ENCODE results near the gene KLF7.

DNA sequence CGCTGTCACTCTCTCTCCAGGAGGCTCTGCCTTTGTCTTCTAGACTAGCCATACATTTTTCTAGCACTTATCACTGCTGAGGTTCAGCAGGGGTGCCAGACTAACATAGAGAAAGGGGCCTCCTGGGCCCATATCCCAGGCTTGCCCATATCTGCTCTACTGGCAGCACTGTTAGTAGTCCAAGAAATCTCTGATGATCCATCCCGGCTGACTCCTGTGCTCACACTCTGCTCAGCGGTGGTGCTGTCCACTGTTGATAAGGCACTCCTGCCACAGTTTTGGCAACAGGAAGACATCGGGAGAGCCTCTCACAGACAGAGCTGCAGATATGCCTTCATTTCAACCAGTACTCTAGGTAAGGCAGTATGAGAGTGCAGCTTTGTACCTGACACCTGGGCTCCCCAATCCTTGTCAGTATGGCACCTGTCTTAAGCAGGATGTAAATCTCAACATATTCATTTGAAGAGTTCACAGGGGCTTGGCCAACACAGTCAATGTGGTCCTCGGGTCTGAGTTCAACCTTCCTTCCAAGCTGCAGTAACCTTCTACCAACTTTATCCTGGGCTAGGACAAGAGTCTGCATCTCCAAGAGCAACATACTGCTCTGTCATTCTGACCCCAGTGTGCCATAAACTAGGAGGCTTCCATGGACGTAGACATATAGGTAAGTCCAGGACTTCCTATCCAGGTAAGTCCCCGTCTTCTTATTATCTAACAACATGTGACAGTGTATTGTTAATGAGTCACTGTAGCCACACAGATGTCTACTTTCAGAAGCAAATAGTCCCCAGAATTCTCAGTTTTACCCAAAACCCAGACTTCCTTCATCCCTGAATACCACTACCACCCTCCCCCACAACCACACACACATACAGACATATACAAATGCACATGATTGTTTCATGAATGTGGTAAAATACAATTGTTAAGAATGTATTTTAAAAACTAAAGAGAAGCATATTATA is 16.2 kb downstream of the KLF7 start:
- TF ChIP-seq YY1 (IDR thresholded peaks at IDR 0.05; ENCODE audit: low read depth) (no peak), TAF1 (IDR thresholded peaks at IDR 0.05; ENCODE audit: low read depth) (no peak), FOXM1 (IDR thresholded peaks at IDR 0.05; ENCODE audit: borderline replicate concordance, low read depth) (no peak), EP300 (IDR thresholded peaks at IDR 0.05; ENCODE audit: borderline replicate concordance) (no peak), RAD21 (IDR thresholded peaks at IDR 0.05; ENCODE audit: low read depth) (no peak), TCF12 (IDR thresholded peaks at IDR 0.05; ENCODE audit: low read depth) (no peak), CEBPB (IDR thresholded peaks at IDR 0.05) (no peak), TEAD4 (IDR thresholded peaks at IDR 0.05) (no peak), EGR1 (IDR thresholded peaks at IDR 0.05) (no peak), CREB1 (IDR thresholded peaks at IDR 0.05; ENCODE audit: low read depth) (no peak), NFIC (IDR thresholded peaks at IDR 0.05) (no peak)
- TF ChIP-seq, protein P1, sequence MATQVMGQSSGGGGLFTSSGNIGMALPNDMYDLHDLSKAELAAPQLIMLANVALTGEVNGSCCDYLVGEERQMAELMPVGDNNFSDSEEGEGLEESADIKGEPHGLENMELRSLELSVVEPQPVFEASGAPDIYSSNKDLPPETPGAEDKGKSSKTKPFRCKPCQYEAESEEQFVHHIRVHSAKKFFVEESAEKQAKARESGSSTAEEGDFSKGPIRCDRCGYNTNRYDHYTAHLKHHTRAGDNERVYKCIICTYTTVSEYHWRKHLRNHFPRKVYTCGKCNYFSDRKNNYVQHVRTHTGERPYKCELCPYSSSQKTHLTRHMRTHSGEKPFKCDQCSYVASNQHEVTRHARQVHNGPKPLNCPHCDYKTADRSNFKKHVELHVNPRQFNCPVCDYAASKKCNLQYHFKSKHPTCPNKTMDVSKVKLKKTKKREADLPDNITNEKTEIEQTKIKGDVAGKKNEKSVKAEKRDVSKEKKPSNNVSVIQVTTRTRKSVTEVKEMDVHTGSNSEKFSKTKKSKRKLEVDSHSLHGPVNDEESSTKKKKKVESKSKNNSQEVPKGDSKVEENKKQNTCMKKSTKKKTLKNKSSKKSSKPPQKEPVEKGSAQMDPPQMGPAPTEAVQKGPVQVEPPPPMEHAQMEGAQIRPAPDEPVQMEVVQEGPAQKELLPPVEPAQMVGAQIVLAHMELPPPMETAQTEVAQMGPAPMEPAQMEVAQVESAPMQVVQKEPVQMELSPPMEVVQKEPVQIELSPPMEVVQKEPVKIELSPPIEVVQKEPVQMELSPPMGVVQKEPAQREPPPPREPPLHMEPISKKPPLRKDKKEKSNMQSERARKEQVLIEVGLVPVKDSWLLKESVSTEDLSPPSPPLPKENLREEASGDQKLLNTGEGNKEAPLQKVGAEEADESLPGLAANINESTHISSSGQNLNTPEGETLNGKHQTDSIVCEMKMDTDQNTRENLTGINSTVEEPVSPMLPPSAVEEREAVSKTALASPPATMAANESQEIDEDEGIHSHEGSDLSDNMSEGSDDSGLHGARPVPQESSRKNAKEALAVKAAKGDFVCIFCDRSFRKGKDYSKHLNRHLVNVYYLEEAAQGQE (IDR thresholded peaks at IDR 0.05; ENCODE audit: low read depth) = no peak
- TF ChIP-seq, protein P2, sequence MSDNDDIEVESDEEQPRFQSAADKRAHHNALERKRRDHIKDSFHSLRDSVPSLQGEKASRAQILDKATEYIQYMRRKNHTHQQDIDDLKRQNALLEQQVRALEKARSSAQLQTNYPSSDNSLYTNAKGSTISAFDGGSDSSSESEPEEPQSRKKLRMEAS (IDR thresholded peaks at IDR 0.05) = no peak
- TF ChIP-seq, protein P3, sequence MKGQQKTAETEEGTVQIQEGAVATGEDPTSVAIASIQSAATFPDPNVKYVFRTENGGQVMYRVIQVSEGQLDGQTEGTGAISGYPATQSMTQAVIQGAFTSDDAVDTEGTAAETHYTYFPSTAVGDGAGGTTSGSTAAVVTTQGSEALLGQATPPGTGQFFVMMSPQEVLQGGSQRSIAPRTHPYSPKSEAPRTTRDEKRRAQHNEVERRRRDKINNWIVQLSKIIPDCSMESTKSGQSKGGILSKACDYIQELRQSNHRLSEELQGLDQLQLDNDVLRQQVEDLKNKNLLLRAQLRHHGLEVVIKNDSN (IDR thresholded peaks at IDR 0.05) = no peak

All from Ishikawa (cell line).